Measurements from ENCODE around the gene FAM168B.

Gene FAM168B

GRCh38 chr2:131093006-131093695, at the start of gene FAM168B:
Gene FAM168B (minus strand): TSS chr2:131093460. CDS start chr2:131082646, 10,814 bp downstream.
- TF ChIP-seq GATA2 (IDR thresholded peaks at IDR 0.05; ENCODE audit: low read depth, low read length) (no peak), GATA3 (IDR thresholded peaks at IDR 0.05; ENCODE audit: low read depth, low read length) (no peak)

- TF ChIP-seq GATA2 (IDR thresholded peaks at IDR 0.05; ENCODE audit: low read depth, low read length) (no peak), GATA3 (IDR thresholded peaks at IDR 0.05; ENCODE audit: low read depth, low read length) (no peak)
These were observed 49.6 kb upstream of the FAM168B start for GRCh38 chr2:131142849-131143248.

GRCh38 chr2:131140581-131140980, 47.3 kb upstream of the FAM168B start:
- no peak for TF ChIP-seq GATA2 (IDR thresholded peaks at IDR 0.05; ENCODE audit: low read depth, low read length)
- TF ChIP-seq GATA3 (IDR thresholded peaks at IDR 0.05; ENCODE audit: low read depth, low read length): no peak

GRCh38 chr2:131132729-131133128, 39.5 kb upstream of the FAM168B start:
- TF ChIP-seq GATA2 (IDR thresholded peaks at IDR 0.05; ENCODE audit: low read depth, low read length): no peak
- TF ChIP-seq GATA3 (IDR thresholded peaks at IDR 0.05; ENCODE audit: low read depth, low read length): no peak

- TF ChIP-seq GATA2 (IDR thresholded peaks at IDR 0.05; ENCODE audit: low read depth, low read length) (no peak), GATA3 (IDR thresholded peaks at IDR 0.05; ENCODE audit: low read depth, low read length) (no peak)
These were observed 37.0 kb upstream of the FAM168B start for GRCh38 chr2:131130298-131130596.

GRCh38 chr2:131127981-131128380, 34.7 kb upstream of the FAM168B start:
- TF ChIP-seq GATA2 (IDR thresholded peaks at IDR 0.05; ENCODE audit: low read depth, low read length) (no peak), GATA3 (IDR thresholded peaks at IDR 0.05; ENCODE audit: low read depth, low read length) (no peak)

- no peak for TF ChIP-seq GATA2 (IDR thresholded peaks at IDR 0.05; ENCODE audit: low read depth, low read length)
- TF ChIP-seq GATA3 (IDR thresholded peaks at IDR 0.05; ENCODE audit: low read depth, low read length): no peak
These were observed 33.8 kb upstream of the FAM168B start for GRCh38 chr2:131127076-131127475.

GRCh38 chr2:131126436-131126835, 33.2 kb upstream of the FAM168B start:
- TF ChIP-seq GATA2 (IDR thresholded peaks at IDR 0.05; ENCODE audit: low read depth, low read length) (no peak), GATA3 (IDR thresholded peaks at IDR 0.05; ENCODE audit: low read depth, low read length) (no peak)

GRCh38 chr2:131125195-131125757, 32.0 kb upstream of the FAM168B start:
- TF ChIP-seq GATA2 (IDR thresholded peaks at IDR 0.05; ENCODE audit: low read depth, low read length) (no peak), GATA3 (IDR thresholded peaks at IDR 0.05; ENCODE audit: low read depth, low read length) (no peak)

- TF ChIP-seq GATA3 (IDR thresholded peaks at IDR 0.05; ENCODE audit: low read depth, low read length) (no peak), GATA2 (IDR thresholded peaks at IDR 0.05; ENCODE audit: low read depth, low read length) (no peak)
These were observed 29.9 kb upstream of the FAM168B start for GRCh38 chr2:131123192-131123591.

- TF ChIP-seq GATA2 (IDR thresholded peaks at IDR 0.05; ENCODE audit: low read depth, low read length): no peak
- no peak for TF ChIP-seq GATA3 (IDR thresholded peaks at IDR 0.05; ENCODE audit: low read depth, low read length)
These were observed 29.2 kb upstream of the FAM168B start for GRCh38 chr2:131122496-131122895.

GRCh38 chr2:131121464-131121863, 28.2 kb upstream of the FAM168B start:
- TF ChIP-seq GATA2 (IDR thresholded peaks at IDR 0.05; ENCODE audit: low read depth, low read length): no peak
- no peak for TF ChIP-seq GATA3 (IDR thresholded peaks at IDR 0.05; ENCODE audit: low read depth, low read length)

GRCh38 chr2:131120815-131121317, 27.6 kb upstream of the FAM168B start:
- no peak for TF ChIP-seq GATA3 (IDR thresholded peaks at IDR 0.05; ENCODE audit: low read depth, low read length)
- TF ChIP-seq GATA2 (IDR thresholded peaks at IDR 0.05; ENCODE audit: low read depth, low read length): no peak

GRCh38 chr2:131115752-131116151, 22.5 kb upstream of the FAM168B start:
- TF ChIP-seq GATA2 (IDR thresholded peaks at IDR 0.05; ENCODE audit: low read depth, low read length) (no peak), GATA3 (IDR thresholded peaks at IDR 0.05; ENCODE audit: low read depth, low read length) (no peak)

- no peak for TF ChIP-seq GATA3 (IDR thresholded peaks at IDR 0.05; ENCODE audit: low read depth, low read length)
- TF ChIP-seq GATA2 (IDR thresholded peaks at IDR 0.05; ENCODE audit: low read depth, low read length): no peak
These were observed 20.4 kb upstream of the FAM168B start for GRCh38 chr2:131113566-131114227.
